A673 (cell line): ENCODE results near the gene ARHGEF40. TPM values are rescaled to one million over a fixed set of nuclear protein-coding genes. Genes with fewer than 3 reads are reported as not detected.

Experiments used
- BruUV-seq: library from RNA; stranded (reverse); fragments of 400-500 nt; replicated peaks from 2 replicates; lab custom pipeline; 2021; lab: Mats Ljungman, UMichigan
- CTCF ChIA-PET: fragments of 300-600 bp; sonication (Branson Sonifier 250); formaldehyde crosslinking; loops from one replicate; lab custom pipeline; 2022; ENCODE audit warnings: antibody characterized with exemption; lab: Charles Lee
- POLR2A ChIA-PET: fragments of 300-600 bp; sonication (Branson Sonifier 250); formaldehyde crosslinking; loops from one replicate; lab custom pipeline; 2022; ENCODE audit warnings: antibody characterized with exemption; ENCODE audit not compliant: low non-redundant PET; lab: Charles Lee
- DNase-seq: peaks from one replicate; pipeline ENCODE4 v3.0.0-alpha.2; 2015; ENCODE audit warnings: low spot score
- H3K27ac ChIP-seq: fragments of 200-600 bp; sonication (generic); 2 replicates; pipeline ENCODE4 v1.5.1; 2016; ENCODE audit warnings: mixed run types, low read depth, mild to moderate bottlenecking, mixed read lengths, antibody characterized with exemption, low read length; ENCODE audit not compliant: poor library complexity, severe bottlenecking
- H3K27me3 ChIP-seq: fragments of 200-600 bp; sonication (generic); replicated peaks from 2 replicates; pipeline ENCODE4 v1.6.1; 2017; ENCODE audit warnings: mixed run types, low read depth, mild to moderate bottlenecking, mixed read lengths, antibody characterized with exemption, low read length; ENCODE audit not compliant: insufficient read depth, poor library complexity
- H3K36me3 ChIP-seq: fragments of 200-600 bp; sonication (generic); 2 replicates; pipeline ENCODE4 v1.6.1; 2016; ENCODE audit warnings: mixed run types, mild to moderate bottlenecking, mixed read lengths, antibody characterized with exemption, low read length; ENCODE audit not compliant: insufficient read depth, poor library complexity, severe bottlenecking
- H3K4me1 ChIP-seq: fragments of 200-600 bp; sonication (generic); 2 replicates; pipeline ENCODE4 v1.6.1; 2017; ENCODE audit warnings: mixed run types, mild to moderate bottlenecking, mixed read lengths, antibody characterized with exemption, low read length; ENCODE audit not compliant: insufficient read depth, poor library complexity, severe bottlenecking
- H3K4me3 ChIP-seq: fragments of 200-600 bp; sonication (generic); 2 replicates; pipeline ENCODE4 v1.5.1; 2016; ENCODE audit warnings: low read depth, mixed run types, mild to moderate bottlenecking, mixed read lengths, low read length; ENCODE audit not compliant: poor library complexity, severe bottlenecking
- H3K9me3 ChIP-seq: fragments of 200-600 bp; sonication (generic); 2 replicates; pipeline ENCODE4 v1.6.1; 2016; ENCODE audit warnings: mixed run types, low read depth, mild to moderate bottlenecking, mixed read lengths, antibody characterized with exemption, low read length; ENCODE audit not compliant: poor library complexity, severe bottlenecking
- CTCF ChIP-seq: fragments of 300-800, 200-600 bp; sonication (generic); conservative IDR thresholded peaks from 2 replicates; pipeline ENCODE4 v1.5.1; 2017; ENCODE audit warnings: low read depth, mild to moderate bottlenecking, antibody characterized with exemption, low read length, moderate library complexity, mixed read lengths
- EZH2 ChIP-seq: fragments of 200-600 bp; sonication (generic); IDR thresholded peaks from 2 replicates; pipeline ENCODE4 v1.6.1; 2017; ENCODE audit warnings: borderline replicate concordance, low read depth, mild to moderate bottlenecking, mixed read lengths, antibody characterized with exemption, low read length; ENCODE audit not compliant: poor library complexity, severe bottlenecking
- intact Hi-C: fragments of 100-400 bp; cut with micrococcal nuclease; formaldehyde crosslinking; loops from one replicate; pipeline ENCODE4 v1.10.0; 2022; ENCODE audit not compliant: unreplicated experiment
- total RNA-seq: library from RNA; stranded (reverse); gene quantifications from 2 replicates; pipeline ENCODE4 v1.2.3, GENCODE V29; 2021

Gene ARHGEF40
- total RNA-seq, 1 experiment from 2014 or later: 89.6 TPM

GRCh38 chr14:21057803-21058675, 12.1 kb upstream of the ARHGEF40 start, which contains the start of gene RNASE8:
Gene RNASE8, plus strand, starts transcription at chr14:21057822. Its CDS starts 71 bp downstream, at chr14:21057893.
- H3K36me3 ChIP-seq: no peaks in the 10 kb centered on the region
- no peaks in the 10 kb centered on the region for H3K9me3 ChIP-seq
- no peak within 1 kb of the TSS for H3K4me3 ChIP-seq
- ChIA-PET CTCF (no interaction called here), POLR2A (interaction anchor here (0.6 kb wide), 1 partner anchor 90 kb away, joined by 3 read pairs; no protein-coding TSS in a partner anchor)
- no peak within 1 kb of the TSS for H3K27ac ChIP-seq
- DNase-seq: no peak
- TF ChIP-seq EZH2 (no peak), CTCF (no peak)
- intact Hi-C loops: no loop called here
- peaks cover under 1% of the 10 kb centered on the region for H3K4me1 ChIP-seq
- no peaks in the 10 kb centered on the region for H3K27me3 ChIP-seq
- BruUV-seq: no TSS peak

GRCh38 chr14:21058903-21059302, 11.2 kb upstream of the ARHGEF40 start:
- intact Hi-C loops: no loop called here
- Histone ChIP-seq H3K9me3 (no peaks in the 10 kb centered on the region), H3K27me3 (no peaks in the 10 kb centered on the region), H3K36me3 (no peaks in the 10 kb centered on the region), H3K4me1 (peaks cover 7% of the 10 kb centered on the region), H3K27ac (no peak overlapping the region), H3K4me3 (no peak overlapping the region)
- no peak for TF ChIP-seq EZH2
- TF ChIP-seq CTCF: no peak
- ChIA-PET POLR2A (no interaction called here), CTCF (no interaction called here)
- no peak for DNase-seq
- BruUV-seq: no TSS peak

- TF ChIP-seq CTCF (no peak), EZH2 (no peak)
- no peak for DNase-seq
- H3K4me3 ChIP-seq: no peak overlapping the region
- POLR2A ChIA-PET: no interaction called here
- H3K4me1 ChIP-seq: peaks cover 7% of the 10 kb centered on the region
- no peaks in the 10 kb centered on the region for H3K9me3 ChIP-seq
- no peaks in the 10 kb centered on the region for H3K36me3 ChIP-seq
- H3K27ac ChIP-seq: no peak overlapping the region
- no TSS peak for BruUV-seq
- CTCF ChIA-PET: no interaction called here
- intact Hi-C loops: no loop called here
- no peaks in the 10 kb centered on the region for H3K27me3 ChIP-seq
These were observed 10.1 kb upstream of the ARHGEF40 start for GRCh38 chr14:21059842-21060613.
